ENCODE results near the gene CRACDL.
"Not testable (repeated sequence)": the region's sequence is repeated elsewhere in the genome, so short reads cannot be mapped to it uniquely, and the experiment has no call there.

The CRACDL gene

DNA sequence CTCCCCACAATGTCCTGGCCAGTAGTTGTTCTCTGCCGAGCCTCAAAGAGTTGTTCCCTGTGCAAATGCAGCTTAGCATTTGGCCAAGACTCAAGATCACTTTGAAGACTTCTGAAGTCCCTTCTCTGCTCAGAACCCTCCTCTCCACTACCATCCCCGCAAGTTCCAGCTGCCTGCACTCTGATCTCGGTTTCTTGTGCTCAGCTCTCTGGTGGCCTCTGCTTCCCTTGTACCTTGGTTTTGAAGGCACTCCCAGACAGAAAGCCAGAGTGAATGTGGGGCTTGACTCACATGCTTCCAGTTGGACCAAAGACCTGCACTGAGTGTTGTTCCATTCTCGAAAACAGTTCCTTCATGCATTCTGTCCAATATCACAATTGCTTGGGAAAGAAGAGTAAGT lies 28.6 kb downstream of the CRACDL start:
- DNase-seq, result no peak

GRCh38 chr2:98903767-98904485 lies 32.1 kb downstream of the CRACDL start:
- DNase-seq, result no peak

- DNase-seq, result no peak
Measured at GRCh38 chr2:98903064-98903355, 33.0 kb downstream of the CRACDL start.

- DNase-seq, result no peak
Measured at GRCh38 chr2:98902209-98903063, 33.6 kb downstream of the CRACDL start.

DNA sequence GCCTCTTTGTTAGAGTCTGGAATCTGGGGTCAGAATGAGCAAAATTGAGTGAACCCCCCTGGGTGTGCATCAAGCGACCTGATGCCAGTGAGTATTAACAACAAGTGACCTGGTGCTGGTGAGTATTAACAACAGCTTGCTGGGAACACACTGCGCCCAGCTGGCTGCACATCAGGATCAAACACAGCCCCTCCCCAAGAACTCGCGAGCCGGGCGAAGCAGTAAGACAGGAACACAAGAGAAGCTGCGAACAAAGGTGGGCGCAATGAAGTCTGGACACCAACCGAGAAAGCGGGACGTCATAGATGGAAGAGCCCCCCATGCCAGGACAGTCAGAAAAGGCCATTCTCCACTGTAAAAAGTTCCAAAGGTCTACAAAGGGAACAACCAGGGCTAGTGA lies 34.3 kb downstream of the CRACDL start:
- DNase-seq, result no peak

- no peak for DNase-seq
Measured at GRCh38 chr2:98901291-98901690, 34.7 kb downstream of the CRACDL start.

GRCh38 chr2:98900721-98901120 lies 35.3 kb downstream of the CRACDL start:
- DNase-seq, result no peak

DNA sequence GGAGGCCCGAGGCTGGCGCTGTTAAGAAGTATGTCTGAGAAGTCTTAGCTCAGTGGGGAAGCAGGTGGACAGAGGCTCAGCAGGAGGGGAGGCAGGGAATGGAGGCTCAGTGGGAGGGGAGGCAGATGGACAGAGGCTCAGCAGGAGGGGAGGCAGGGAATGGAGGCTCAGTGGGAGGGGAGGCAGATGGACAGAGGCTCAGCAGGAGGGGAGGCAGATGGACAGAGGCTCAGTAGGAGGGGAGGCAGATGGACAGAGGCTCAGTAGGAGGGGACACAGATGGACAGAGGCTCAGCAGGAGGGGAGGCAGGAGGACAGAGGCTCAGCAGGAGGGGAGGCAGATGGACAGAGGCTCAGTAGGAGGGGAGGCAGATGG lies 36.3 kb downstream of the CRACDL start:
- not testable (repeated sequence) for DNase-seq

- DNase-seq, result no peak
Measured at GRCh38 chr2:98899041-98899702, 36.9 kb downstream of the CRACDL start.

GRCh38 chr2:98898423-98898841 lies 37.6 kb downstream of the CRACDL start:
- no peak for DNase-seq

DNA sequence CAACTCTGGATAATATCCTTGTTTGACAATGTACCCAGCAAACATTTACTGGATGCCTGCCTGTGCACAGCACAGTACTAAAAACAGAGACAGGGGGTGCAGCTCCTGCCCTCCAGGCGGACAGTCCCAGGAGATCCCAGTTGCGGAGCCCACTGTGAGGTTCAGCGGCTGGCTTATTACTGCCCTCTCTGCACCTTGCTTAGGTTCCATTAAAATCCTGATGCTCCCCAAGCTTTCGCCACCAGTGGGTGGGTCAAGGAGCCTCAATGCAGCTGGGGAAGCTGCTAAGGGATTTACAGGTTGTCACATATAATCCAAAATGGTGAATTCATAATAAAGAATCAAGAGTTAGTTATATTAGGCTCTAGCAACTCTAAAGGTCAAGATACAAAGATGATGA lies 38.3 kb downstream of the CRACDL start:
- no peak for DNase-seq

GRCh38 chr2:98896944-98897343 lies 39.1 kb downstream of the CRACDL start:
- no peak for DNase-seq

GRCh38 chr2:98896416-98896815 lies 39.6 kb downstream of the CRACDL start:
- no peak for DNase-seq

DNA sequence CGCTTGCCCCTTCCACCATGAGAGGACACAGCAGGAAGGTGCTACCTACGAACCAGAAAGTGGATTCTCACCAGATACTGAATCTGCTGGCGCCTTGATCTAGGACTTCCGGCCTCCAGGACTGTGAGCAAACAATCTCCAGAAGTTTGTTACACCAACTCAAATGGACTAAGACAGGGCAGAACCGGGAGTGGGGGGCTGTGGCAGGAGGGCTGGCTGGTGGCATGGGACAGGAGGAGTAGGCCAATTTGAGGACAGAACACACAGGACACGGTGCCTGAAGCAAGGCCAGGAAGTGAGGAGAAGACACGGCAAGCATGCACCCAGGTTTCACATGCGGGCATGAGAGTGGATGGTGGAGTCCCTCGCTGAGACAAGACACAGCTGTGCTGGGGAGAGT lies 40.1 kb downstream of the CRACDL start:
- no peak for DNase-seq

GRCh38 chr2:98895221-98895620 lies 40.8 kb downstream of the CRACDL start:
- no peak for DNase-seq

DNA sequence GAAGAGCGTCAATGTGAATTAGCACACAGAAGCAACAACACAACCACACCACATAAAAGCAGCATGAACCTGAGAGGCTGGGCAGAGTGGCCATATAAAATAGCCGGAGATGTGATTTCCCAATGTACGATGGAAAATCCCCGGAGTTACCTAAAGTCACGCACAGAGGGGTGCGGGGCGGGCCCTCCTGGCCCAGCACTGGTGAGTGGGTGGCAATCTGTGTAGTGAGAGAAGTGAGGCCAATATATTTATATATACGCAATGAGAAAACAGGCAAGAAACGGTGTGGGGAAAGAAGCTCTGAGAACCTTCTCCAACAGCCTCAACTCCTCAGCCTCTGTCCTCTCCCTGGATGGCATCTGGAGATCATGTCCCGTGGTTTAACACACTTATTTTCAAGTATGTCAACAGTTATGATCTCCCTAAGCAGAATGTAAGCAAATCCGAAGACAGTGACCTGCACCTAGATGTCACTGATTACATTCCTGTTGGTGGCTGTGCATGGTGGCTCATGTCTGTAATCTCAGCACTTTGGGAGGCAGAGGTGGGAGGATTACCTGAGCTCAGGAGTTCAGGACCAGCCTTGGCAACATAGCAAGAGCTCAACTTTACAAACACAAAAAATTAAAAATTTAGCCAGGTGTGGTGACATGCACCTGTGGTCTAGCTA lies 41.6 kb downstream of the CRACDL start:
- DNase-seq, result no peak

DNA sequence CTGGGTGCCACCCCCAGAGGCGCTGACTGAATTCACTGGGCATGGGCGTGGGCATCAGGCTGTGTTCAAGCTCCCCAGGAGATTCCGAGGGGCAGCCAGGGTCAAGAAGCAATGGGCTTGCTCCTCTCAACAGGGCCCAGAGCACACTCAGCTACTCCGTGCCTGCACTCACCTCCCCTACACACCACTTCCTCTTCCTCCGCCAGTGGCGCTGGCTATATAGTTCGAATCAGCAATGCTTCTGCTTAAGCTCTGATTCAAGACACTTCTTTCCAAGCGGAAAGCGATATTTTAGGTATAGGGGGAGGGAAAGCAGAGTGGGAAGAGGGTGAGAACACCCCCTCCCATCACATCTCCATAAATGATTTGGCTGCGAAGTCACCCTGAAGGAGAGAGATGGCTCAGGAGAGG lies 42.1 kb downstream of the CRACDL start:
- DNase-seq, result no peak

DNA sequence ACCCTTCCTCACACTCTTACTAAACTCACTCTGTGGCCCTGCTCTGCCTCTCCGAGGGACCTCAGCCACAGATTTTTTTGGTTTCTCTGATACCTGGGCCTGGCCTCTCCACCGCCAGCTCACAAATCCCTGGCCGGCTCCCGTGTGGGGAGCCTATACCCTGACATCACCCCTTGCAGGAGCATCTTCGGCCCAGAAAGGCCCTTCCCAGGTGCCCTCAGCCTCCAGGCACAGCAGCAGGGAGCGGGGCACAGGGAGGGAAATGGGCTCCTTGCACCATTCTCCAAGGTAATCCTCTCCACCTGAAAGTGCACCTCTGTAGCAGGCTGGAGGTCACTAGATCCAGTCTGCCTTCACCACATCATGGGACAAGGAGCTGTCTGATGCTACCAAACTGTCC lies 43.2 kb downstream of the CRACDL start:
- no peak for DNase-seq

DNA sequence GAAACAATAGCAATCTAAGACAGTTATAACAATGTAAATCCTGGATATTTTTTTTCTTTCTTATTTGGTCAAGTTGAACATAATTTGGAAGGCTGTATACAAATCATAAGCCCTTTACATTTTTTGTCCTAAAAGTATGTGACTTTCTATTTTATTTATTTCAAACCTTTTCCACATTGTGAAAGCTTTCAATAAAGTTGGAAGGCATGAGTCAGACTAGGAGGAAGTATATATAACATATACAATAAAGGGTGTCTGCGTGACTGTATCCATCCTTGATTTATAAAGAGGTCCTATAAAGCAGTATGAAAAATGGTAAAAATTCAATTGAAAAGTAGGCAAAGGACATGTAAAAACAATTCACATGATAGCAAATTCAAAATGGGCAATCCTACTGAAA lies 44.4 kb downstream of the CRACDL start:
- DNase-seq, result no peak

DNA sequence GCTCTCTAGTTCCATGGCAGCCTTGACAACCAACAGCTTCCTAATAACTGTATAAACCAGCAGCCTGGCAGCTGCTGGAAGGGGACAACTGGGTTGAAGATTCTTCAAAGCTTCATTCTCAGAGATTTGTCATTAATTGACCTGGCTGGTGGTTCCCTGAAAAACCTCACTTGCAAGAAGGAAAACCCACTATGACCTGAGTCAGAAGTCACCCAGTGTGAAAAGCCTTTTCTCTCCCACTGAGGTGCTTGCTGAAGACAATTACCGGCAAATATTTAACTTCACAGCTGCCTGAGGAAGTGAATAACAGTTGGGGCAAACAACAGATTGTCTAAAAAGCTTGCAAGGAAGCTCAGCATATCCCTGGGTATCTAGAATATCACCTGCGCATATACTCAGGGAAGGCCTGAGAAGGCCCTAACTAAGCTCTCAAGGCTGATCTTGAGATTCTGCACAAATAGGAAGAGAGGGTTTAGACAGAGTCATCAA lies 49.9 kb downstream of the CRACDL start:
- DNase-seq, result no peak

DNA sequence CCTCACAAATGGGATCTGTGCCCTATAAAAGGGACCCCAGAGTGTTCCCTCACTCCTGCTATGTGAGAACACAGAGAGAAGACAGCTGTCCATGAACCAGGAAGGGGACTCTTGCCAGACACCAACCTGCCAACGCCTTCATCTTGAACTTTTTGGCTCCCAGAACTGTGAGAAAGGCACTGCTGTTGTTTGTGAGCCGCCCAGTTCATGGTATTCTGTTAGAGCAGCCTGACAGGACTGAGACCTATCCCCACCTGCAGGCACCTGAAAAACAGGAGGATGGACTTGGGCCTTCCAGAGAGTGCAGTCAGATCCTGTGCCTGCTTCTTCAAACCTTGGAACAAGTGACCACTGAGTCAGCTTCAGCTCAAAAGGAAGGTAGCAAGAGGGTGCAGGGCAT lies 51.4 kb downstream of the CRACDL start:
- no peak for DNase-seq

GRCh38 chr2:98883780-98884211 lies 52.2 kb downstream of the CRACDL start:
- no peak for DNase-seq
